Motor neuron (in vitro differentiated cells): Measurements from ENCODE around the gene CYP27C1. TPM values are rescaled to one million over a fixed set of nuclear protein-coding genes. Genes with fewer than 3 reads are reported as not detected.
A peak's percentile ranks its signal among the peaks of the same experiment; 100 is the strongest.

Experiments used
- ATAC-seq, 8 experiments: fragments of 200-7000 bp; cut with Tn5 transposase; replicated peaks in 6 of 8; 2 replicates each; pipeline ENCODE4 v1.8.0; 2021; ENCODE audit warnings: mild to moderate bottlenecking in 8 of 8, moderate library complexity in 8 of 8
- H3K27ac ChIP-seq, 2 donors: fragments of 250-450 bp; sonication (Bioruptor Pico); 2 replicates each; pipeline ENCODE4 v1.9.0; 2021; ENCODE audit warnings: antibody characterized with exemption in 2 of 2, mild to moderate bottlenecking in 2 of 2, moderate library complexity in 1 of 2
- H3K4me1 ChIP-seq, 2 donors: fragments of 250-450 bp; sonication (Bioruptor Pico); replicated peaks in 1 of 2; 2 replicates each; pipeline ENCODE4 v1.6.1; 2021; ENCODE audit warnings: antibody characterized with exemption in 2 of 2, mild to moderate bottlenecking in 2 of 2, moderate library complexity in 1 of 2
- H3K4me3 ChIP-seq, 5 donors: fragments of 250-450 bp; sonication (Bioruptor Pico); 2 replicates each; pipeline ENCODE4 v1.9.0; 2021; ENCODE audit warnings: antibody characterized with exemption in 5 of 5, mild to moderate bottlenecking in 5 of 5, moderate library complexity in 4 of 5
- WGBS, 10 experiments: fragments of 450-650 bp; shearing (Covaris generic); methylation state at CpG; one replicate each; pipeline ENCODE4 v1.0.0; 2022; 5-methylcytosine and 5-hydroxymethylcytosine counted together
- in situ Hi-C, 9 experiments: fragments of 400-800 bp; cut with MboI; loops; one replicate each; pipeline ENCODE4 v1.15.0; 2021; ENCODE audit warnings: low sequenced_read_pairs in 9 of 9, low pct_unique_long_range_greater_than_20kb in 2 of 9; ENCODE audit not compliant: unreplicated experiment in 9 of 9
- total RNA-seq, 8 experiments: library from RNA; unstranded; fragments of 300-600 nt; gene quantifications; 2 replicates each; pipeline versions ENCODE4 v1.2.3 to v1.2.4, GENCODE V29; 2022

The CYP27C1 gene
- total RNA-seq, 8 experiments from 2014 or later, result 0.18 to 4.6 (median 2.0) TPM

GRCh38 chr2:127149384-127149783 lies 70.7 kb downstream of the CYP27C1 start:
- WGBS, 10 experiments, result 10 to 100% (median 88%) methylated on average over 1 to 4 of the region's 4 CpGs
- in situ Hi-C loops, result no loop called here
- peak in 2 of 8 experiments; percentile 11 to 13 for ATAC-seq
- H3K4me3 ChIP-seq, result no peak overlapping the region
- H3K4me1 ChIP-seq, result peaks cover 6 to 12% of the 10 kb centered on the region in 2 donors
- no peak overlapping the region for H3K27ac ChIP-seq

- Histone ChIP-seq H3K4me1 (peaks cover 6 to 18% of the 10 kb centered on the region in 2 donors), H3K27ac (no peak overlapping the region), H3K4me3 (no peak overlapping the region)
- in situ Hi-C loops, result no loop called here
- 59 to 90% (median 77%) methylated on average over 2 to 8 of the region's 10 CpGs; no CpG with 5 or more reads in 3 of the 10 experiments for WGBS, 10 experiments
- peak in 2 of 8 experiments; percentile 12 to 25 for ATAC-seq
These were observed 73.1 kb downstream of the CYP27C1 start for GRCh38 chr2:127146820-127147502.

GRCh38 chr2:127146071-127146725 lies 73.9 kb downstream of the CYP27C1 start:
- no peak for ATAC-seq
- no peak overlapping the region for H3K27ac ChIP-seq
- H3K4me1 ChIP-seq, result peaks cover 6 to 18% of the 10 kb centered on the region in 2 donors
- in situ Hi-C loops, result no loop called here
- H3K4me3 ChIP-seq, result no peak overlapping the region
- WGBS, 10 experiments, result 84 to 100% (median 100%) methylated on average over 1 to 7 of the region's 18 CpGs; no CpG with 5 or more reads in 5 of the 10 experiments

GRCh38 chr2:127145280-127145895 lies 74.7 kb downstream of the CYP27C1 start:
- WGBS, 10 experiments, result 60 to 80% (median 78%) methylated on average over 1 of the region's 1 CpG; no CpG with 5 or more reads in 7 of the 10 experiments
- ATAC-seq, result peak in 7 of 8 experiments; percentile 8 to 87 (median 71)
- in situ Hi-C loops, result no loop called here
- Histone ChIP-seq H3K4me3 (no peak overlapping the region), H3K4me1 (peaks cover 6 to 18% of the 10 kb centered on the region in 2 donors), H3K27ac (no peak overlapping the region)

- H3K4me3 ChIP-seq, result no peak overlapping the region
- WGBS, 10 experiments, result 10 to 93% (median 68%) methylated on average over 1 to 9 of the region's 11 CpGs; no CpG with 5 or more reads in 1 of the 10 experiments
- H3K4me1 ChIP-seq, result peaks cover 6 to 18% of the 10 kb centered on the region in 2 donors
- H3K27ac ChIP-seq, result no peak overlapping the region
- peak in 7 of 8 experiments; percentile 53 to 91 (median 73) for ATAC-seq
- in situ Hi-C loops, result no loop called here
These were observed 76.0 kb downstream of the CYP27C1 start for GRCh38 chr2:127143841-127144782.

GRCh38 chr2:127142663-127143630 lies 77.2 kb downstream of the CYP27C1 start:
- ATAC-seq, result peak in 1 of 8 experiments; percentile 7
- H3K27ac ChIP-seq, result no peak overlapping the region

GRCh38 chr2:127140538-127140937 lies 79.6 kb downstream of the CYP27C1 start:
- ATAC-seq, result no peak
- 40 to 100% (median 86%) methylated on average over 1 to 11 of the region's 13 CpGs; no CpG with 5 or more reads in 1 of the 10 experiments for WGBS, 10 experiments
- Histone ChIP-seq H3K27ac (no peak overlapping the region), H3K4me1 (peaks cover 6 to 16% of the 10 kb centered on the region in 2 donors), H3K4me3 (no peak overlapping the region)
- in situ Hi-C loops, result no loop called here

More at GRCh38 chr2:127142663-127143630, 77.2 kb downstream of the CYP27C1 start:
- Histone ChIP-seq H3K4me3 (no peak overlapping the region), H3K4me1 (peaks cover 6 to 18% of the 10 kb centered on the region in 2 donors)
- 82 to 100% (median 86%) methylated on average over 1 to 2 of the region's 4 CpGs; no CpG with 5 or more reads in 3 of the 10 experiments for WGBS, 10 experiments
- in situ Hi-C loops, result no loop called here

GRCh38 chr2:127139766-127140165 lies 80.3 kb downstream of the CYP27C1 start:
- 45 to 100% (median 90%) methylated on average over 1 to 2 of the region's 2 CpGs for WGBS, 10 experiments
- H3K27ac ChIP-seq, result no peak overlapping the region
- peaks cover 0 to 8% of the 10 kb centered on the region in 2 donors for H3K4me1 ChIP-seq
- in situ Hi-C loops, result no loop called here
- no peak overlapping the region for H3K4me3 ChIP-seq
- no peak for ATAC-seq

- in situ Hi-C loops, result no loop called here
- no peaks in the 10 kb centered on the region for H3K4me1 ChIP-seq
- WGBS, 10 experiments, result 80 to 93% (median 88%) methylated on average over 1 to 5 of the region's 12 CpGs; no CpG with 5 or more reads in 7 of the 10 experiments
- no peak overlapping the region for H3K4me3 ChIP-seq
- no peak overlapping the region for H3K27ac ChIP-seq
- ATAC-seq, result no peak
These were observed 81.8 kb downstream of the CYP27C1 start for GRCh38 chr2:127138281-127138680.

- no peaks in the 10 kb centered on the region for H3K4me1 ChIP-seq
- in situ Hi-C loops, result no loop called here
- WGBS, 10 experiments, result 80 to 94% (median 90%) methylated on average over 1 to 7 of the region's 15 CpGs; no CpG with 5 or more reads in 7 of the 10 experiments
- H3K4me3 ChIP-seq, result no peak overlapping the region
- no peak for ATAC-seq
- H3K27ac ChIP-seq, result no peak overlapping the region
These were observed 82.4 kb downstream of the CYP27C1 start for GRCh38 chr2:127137741-127138140.

- in situ Hi-C loops, result no loop called here
- WGBS, 10 experiments, result 87 to 89% (median 88%) methylated on average over 3 to 7 of the region's 12 CpGs; no CpG with 5 or more reads in 7 of the 10 experiments
- ATAC-seq, result no peak
These were observed 82.9 kb downstream of the CYP27C1 start for GRCh38 chr2:127137225-127137624.

More at GRCh38 chr2:127137225-127137624, 82.9 kb downstream of the CYP27C1 start:
- Histone ChIP-seq H3K27ac (no peak overlapping the region), H3K4me3 (no peak overlapping the region), H3K4me1 (no peaks in the 10 kb centered on the region)
